ENCODE measurements around the gene TTBK1.
A peak's percentile ranks its signal among the peaks of the same experiment; 100 is the strongest.

The TTBK1 gene

GRCh38 chr6:43242908-43243663, at the start of gene TTBK1:
Gene TTBK1, plus strand, starts transcription at chr6:43243481. Its CDS starts 3,180 bp downstream, at chr6:43246661.
- DNase-seq, result peak; percentile 30

GRCh38 chr6:43193929-43194328, 49.4 kb upstream of the TTBK1 start:
- DNase-seq, result no peak

GRCh38 chr6:43196337-43196736, 46.9 kb upstream of the TTBK1 start:
- no peak for DNase-seq

GRCh38 chr6:43199912-43200311, 43.4 kb upstream of the TTBK1 start:
- no peak for DNase-seq

GRCh38 chr6:43200541-43200940, 42.7 kb upstream of the TTBK1 start:
- DNase-seq, result no peak

GRCh38 chr6:43202451-43202850, 40.8 kb upstream of the TTBK1 start:
- DNase-seq, result no peak

- DNase-seq, result no peak
These were observed 40.1 kb upstream of the TTBK1 start for GRCh38 chr6:43203029-43203717.

GRCh38 chr6:43203718-43204095, 39.6 kb upstream of the TTBK1 start:
- DNase-seq, result no peak

GRCh38 chr6:43204271-43205105, 38.8 kb upstream of the TTBK1 start:
- no peak for DNase-seq

GRCh38 chr6:43205849-43206248, 37.4 kb upstream of the TTBK1 start:
- no peak for DNase-seq

- no peak for DNase-seq
These were observed 36.0 kb upstream of the TTBK1 start for GRCh38 chr6:43207286-43207685.

- DNase-seq, result no peak
These were observed 31.3 kb upstream of the TTBK1 start for GRCh38 chr6:43211955-43212354.

- DNase-seq, result no peak
These were observed 29.9 kb upstream of the TTBK1 start for GRCh38 chr6:43213431-43213830.

GRCh38 chr6:43215066-43215465, 28.2 kb upstream of the TTBK1 start:
- no peak for DNase-seq

GRCh38 chr6:43216200-43216599, 27.1 kb upstream of the TTBK1 start:
- DNase-seq, result no peak

GRCh38 chr6:43217351-43217750, 25.9 kb upstream of the TTBK1 start:
- DNase-seq, result no peak

- DNase-seq, result no peak
These were observed 24.2 kb upstream of the TTBK1 start for GRCh38 chr6:43219119-43219518.

- DNase-seq, result no peak
These were observed 23.5 kb upstream of the TTBK1 start for GRCh38 chr6:43219814-43220213.

GRCh38 chr6:43220439-43220951, 22.8 kb upstream of the TTBK1 start:
- no peak for DNase-seq

- DNase-seq, result no peak
These were observed 22.0 kb upstream of the TTBK1 start for GRCh38 chr6:43221046-43221972.

- DNase-seq, result no peak
These were observed 20.7 kb upstream of the TTBK1 start for GRCh38 chr6:43222418-43223059.

- no peak for DNase-seq
These were observed 20.1 kb upstream of the TTBK1 start for GRCh38 chr6:43223175-43223574.
